HepG2 (cell line): Measurements from ENCODE around the gene EPHB4. TPM values are rescaled to one million over a fixed set of nuclear protein-coding genes. Genes with fewer than 3 reads are reported as not detected.
A peak's percentile ranks its signal among the peaks of the same experiment; 100 is the strongest.

Experiments used
- ATAC-seq: fragments of 200-7000 bp; cut with Tn5 transposase; 3 replicates; pipeline ENCODE4 v1.9.1; 2020; ENCODE audit warnings: mild to moderate bottlenecking, moderate library complexity
- BruUV-seq: library from RNA; stranded (reverse); fragments of 400-500 nt; replicated peaks from 2 replicates; lab custom pipeline; 2021; lab: Mats Ljungman, UMichigan
- CTCF ChIA-PET: fragments of 300-600 bp; formaldehyde crosslinking; extraction: SDS; loops from one replicate; lab custom pipeline; 2021; ENCODE audit warnings: low total read pairs, inconsistent platforms, low intra/inter-chr PET ratio; lab: Yijun Ruan, JAX
- POLR2A ChIA-PET: fragments of 350-600 bp; sonication (Branson Sonifier 250); formaldehyde crosslinking; loops from one replicate; lab custom pipeline; 2020; ENCODE audit warnings: antibody characterized with exemption, inconsistent platforms; lab: Yijun Ruan, JAX
- DNase-seq: peaks from one replicate; pipeline ENCODE4 v3.0.0-alpha.2; 2015; ENCODE audit warnings: low spot score
- FAIRE-seq: peaks from 3 replicates; lab custom pipeline; 2011; peaks lifted over from hg19 to GRCh38; lab: Jason Lieb, UNC
- H2AFZ ChIP-seq: one replicate; pipeline ENCODE4 v1.6.1; 2011; ENCODE audit warnings: low read length, inconsistent platforms
- H3K27ac ChIP-seq: fragments of 300-600 bp; 3 replicates; pipeline ENCODE4 v1.8.0; 2011; ENCODE audit warnings: mixed run types, mild to moderate bottlenecking, mixed read lengths, low read length, inconsistent platforms; ENCODE audit not compliant: insufficient read depth; ENCODE audit errors: extremely low read length
- H3K27me3 ChIP-seq, 2 experiments: fragments of 200-600 bp in 1 of 2; 2 replicates in 1 of 2; 3 replicates in 1 of 2; pipeline versions ENCODE4 v1.6.0 to v1.8.0; 2011; ENCODE audit warnings: low read length in 2 of 2, mild to moderate bottlenecking in 2 of 2, moderate library complexity in 2 of 2, inconsistent platforms in 1 of 2; ENCODE audit not compliant: insufficient read depth in 2 of 2, control insufficient read depth in 1 of 2
- H3K36me3 ChIP-seq, 2 experiments: fragments of 200-600 bp in 1 of 2; replicated peaks in 1 of 2; 2 replicates in 1 of 2; 3 replicates in 1 of 2; pipeline versions ENCODE4 v1.5.1 to v1.8.0; 2011; ENCODE audit warnings: low read length in 2 of 2, inconsistent platforms in 1 of 2; ENCODE audit not compliant: insufficient read depth in 2 of 2, control insufficient read depth in 1 of 2
- H3K4me1 ChIP-seq: 2 replicates; pipeline ENCODE4 v1.5.1; 2012; ENCODE audit warnings: low read length, inconsistent platforms; ENCODE audit not compliant: insufficient read depth
- H3K4me2 ChIP-seq: 2 replicates; pipeline ENCODE4 v1.6.0; 2011; ENCODE audit warnings: low read depth, low read length, inconsistent platforms
- H3K4me3 ChIP-seq, 3 experiments: fragments of 200-600 bp in 1 of 3; sonication (generic), shearing (Covaris generic) in 1 of 3; replicated peaks in 1 of 3; 2 replicates each; pipeline ENCODE4 v1.5.1; 2011 to 2016; ENCODE audit warnings: low read length in 3 of 3, inconsistent platforms in 2 of 3, low read depth in 2 of 3, mild to moderate bottlenecking in 2 of 3, control low read depth in 1 of 3, mixed read lengths in 1 of 3; ENCODE audit not compliant: insufficient read depth in 1 of 3
- H3K79me2 ChIP-seq: one replicate; pipeline ENCODE4 v1.6.1; 2011; ENCODE audit warnings: low read length, inconsistent platforms; ENCODE audit not compliant: insufficient read depth
- H3K9ac ChIP-seq: 2 replicates; pipeline ENCODE4 v1.6.0; 2011; ENCODE audit warnings: mild to moderate bottlenecking, low read depth, low read length, inconsistent platforms; ENCODE audit not compliant: insufficient read depth
- H3K9me3 ChIP-seq: 2 replicates; pipeline ENCODE4 v1.5.1; 2012; ENCODE audit warnings: mild to moderate bottlenecking, low read length
- H4K20me1 ChIP-seq: 2 replicates; pipeline ENCODE4 v1.6.0; 2011; ENCODE audit warnings: inconsistent platforms, mild to moderate bottlenecking, low read length, moderate library complexity; ENCODE audit not compliant: insufficient read depth
- ARID2 ChIP-seq: sonication (generic); formaldehyde crosslinking; IDR thresholded peaks from 2 replicates; pipeline ENCODE4 v1.8.1; 2022; ENCODE audit warnings: mild to moderate bottlenecking, missing genetic modification reagents, borderline replicate concordance
- GLI4 ChIP-seq: sonication (generic); formaldehyde crosslinking; IDR thresholded peaks from 2 replicates; pipeline ENCODE4 v1.5.1; 2020; ENCODE audit warnings: missing genetic modification reagents, mild to moderate bottlenecking, moderate library complexity, borderline replicate concordance
- ISX ChIP-seq: sonication (generic); formaldehyde crosslinking; conservative IDR thresholded peaks from 2 replicates; pipeline ENCODE4 v1.5.0; 2020; ENCODE audit warnings: missing genetic modification reagents
- SMYD3 ChIP-seq: sonication (generic); formaldehyde crosslinking; IDR thresholded peaks from 2 replicates; pipeline ENCODE4 v1.8.1; 2023; ENCODE audit warnings: mild to moderate bottlenecking, missing genetic modification reagents
- ZBTB26 ChIP-seq: IDR thresholded peaks from 2 replicates; pipeline ENCODE4 v1.6.1; 2016; ENCODE audit warnings: missing compliant biosample characterization, missing genetic modification reagents, borderline replicate concordance
- ZNF121 ChIP-seq: sonication (generic); formaldehyde crosslinking; IDR thresholded peaks from 2 replicates; pipeline ENCODE4 v1.5.0; 2020; ENCODE audit warnings: mild to moderate bottlenecking, missing genetic modification reagents
- ZNF142 ChIP-seq: sonication (generic); formaldehyde crosslinking; IDR thresholded peaks from 2 replicates; pipeline ENCODE4 v1.4.0; 2020; ENCODE audit warnings: missing genetic modification reagents
- ZNF232 ChIP-seq: sonication (generic); formaldehyde crosslinking; IDR thresholded peaks from 2 replicates; pipeline ENCODE4 v1.4.0; 2020; ENCODE audit warnings: missing genetic modification reagents, borderline replicate concordance
- ZNF354B ChIP-seq: sonication (generic); formaldehyde crosslinking; IDR thresholded peaks from 2 replicates; pipeline ENCODE4 v1.8.0; 2022; ENCODE audit warnings: mild to moderate bottlenecking, missing genetic modification reagents
- ZNF615 ChIP-seq: sonication (generic); formaldehyde crosslinking; IDR thresholded peaks from 2 replicates; pipeline ENCODE4 v1.5.0; 2020; ENCODE audit warnings: mild to moderate bottlenecking, missing genetic modification reagents, borderline replicate concordance
- ZNF616 ChIP-seq: sonication (generic); formaldehyde crosslinking; IDR thresholded peaks from 2 replicates; pipeline ENCODE4 v1.5.0; 2020; ENCODE audit warnings: low read depth, mild to moderate bottlenecking, missing genetic modification reagents
- ZNF75D ChIP-seq: sonication (generic); formaldehyde crosslinking; IDR thresholded peaks from 2 replicates; pipeline ENCODE4 v1.8.1; 2023; ENCODE audit warnings: missing genetic modification reagents, mild to moderate bottlenecking, borderline replicate concordance
- ZXDC ChIP-seq: sonication (generic); formaldehyde crosslinking; IDR thresholded peaks from 2 replicates; pipeline ENCODE4 v1.5.0; 2020; ENCODE audit warnings: mild to moderate bottlenecking, missing genetic modification reagents
- WGBS: methylation state at CpG from one replicate; pipeline ENCODE4 v1.1.6; 2017; ENCODE audit warnings: low lambda C conversion rate; 5-methylcytosine and 5-hydroxymethylcytosine counted together
- in situ Hi-C: cut with HindIII; loops from 2 replicates; pipeline ENCODE4 v1.10.0; 2017; ENCODE audit warnings: low pct_unique_long_range_greater_than_20kb; ENCODE audit not compliant: extremely low pct_ligation_motif_present
- intact Hi-C: fragments of 100-400 bp; cut with micrococcal nuclease; formaldehyde crosslinking; loops from one replicate; pipeline ENCODE4 v1.10.0; 2022; ENCODE audit not compliant: unreplicated experiment
- polyA plus RNA-seq, 8 experiments: library from polyadenylated mRNA; depleted of rRNA in 3 of 8; stranded (reverse) in 7 of 8; unstranded in 1 of 8; fragments of >200 nt; fragmentation: Illumina TruSeq in 4 of 8; extraction: Trizol in 4 of 8; gene quantifications; 2 replicates each; pipeline versions ENCODE4 v1.2.1 to v1.2.3, GENCODE V29; 2011 to 2016; ENCODE audit warnings: low read depth in 4 of 8, missing spikeins in 1 of 8, mixed read lengths in 1 of 8; ENCODE audit not compliant: insufficient read depth in 1 of 8
- total RNA-seq, 5 experiments: library from RNA; depleted of rRNA; stranded (reverse); fragments of >200 nt; fragmentation: Illumina TruSeq; extraction: Trizol; gene quantifications; 2 replicates each; pipeline ENCODE4 v1.2.3, GENCODE V29; 2016; ENCODE audit warnings: low read depth in 1 of 5

Gene EPHB4
- total and polyA plus RNA-seq, 2 of the 13 experiments (the other 11 are each of a cell fraction or from before 2014, with no cell fraction given): 61.4 to 69.6 TPM

- DNase-seq: no peak
- Histone ChIP-seq H2AFZ (no peak overlapping the region), H3K36me3 (peaks cover 1 to 21% of the 10 kb centered on the region in 2 experiments; a peak in 4 of 5 replicates), H3K4me3 (peak overlapping the region; percentile 55 to 89 (median 86)), H3K4me1 (peaks cover 43% of the 10 kb centered on the region), H3K27ac (peak overlapping the region; percentile 87), H3K9ac (peak overlapping the region; percentile 91), H3K79me2 (peaks cover 40% of the 10 kb centered on the region), H3K9me3 (no peaks in the 10 kb centered on the region), H3K4me2 (peak overlapping the region; percentile 82), H3K27me3 (peaks cover 0 to 2% of the 10 kb centered on the region in 2 experiments; a peak in 1 of 5 replicates), H4K20me1 (peaks cover 19% of the 10 kb centered on the region)
- 29% methylated on average over 8 of the region's 8 CpGs for WGBS
- in situ Hi-C loops (no loop called here), intact Hi-C loops (loop anchor here (1.0 kb wide), 1 partner anchor 168 kb away; the partner anchor contains the start of gene POP7)
- CTCF ChIA-PET: no interaction called here
- TF ChIP-seq ZBTB26 (CRISPR knock-in tag) (peak; percentile 6; the same call in 1 of the 2 replicates), ZNF142 (CRISPR knock-in tag) (0 out of 2 replicates have a peak, but pooled peaks have one; percentile 7), ZNF354B (no peak), SMYD3 (CRISPR knock-in tag) (0 out of 2 replicates have a peak, but pooled peaks have one; percentile 7), ZNF75D (CRISPR knock-in tag) (0 out of 2 replicates have a peak, but pooled peaks have one; percentile 65), GLI4 (0 out of 2 replicates have a peak, but pooled peaks have one; percentile 9), ZNF121 (0 out of 2 replicates have a peak, but pooled peaks have one; percentile 54), ZNF615 (CRISPR knock-in tag) (0 out of 2 replicates have a peak, but pooled peaks have one; percentile 3), ZNF232 (peak; percentile 2; the same call in 1 of the 2 replicates), ZNF616 (CRISPR knock-in tag) (no peak), ZXDC (CRISPR knock-in tag) (no peak), ARID2 (0 out of 2 replicates have a peak, but pooled peaks have one; percentile 18), ISX (CRISPR knock-in tag) (0 out of 2 replicates have a peak, but pooled peaks have one; percentile 1)
- no TSS peak for BruUV-seq
- POLR2A ChIA-PET: interaction anchor here (0.6 to 1.1 kb wide), 3 partner anchors 15 to 194 kb away, joined by 3 read pairs; partner anchors contain the start of gene UFSP1
- ATAC-seq: no peak; the same call in 2 of the 3 replicates
- FAIRE-seq: no peak
These were observed 46.9 kb upstream of the EPHB4 start for GRCh38 chr7:100874300-100874576.
